H9 (cell line): ENCODE results near the gene CENPP. TPM values are rescaled to one million over a fixed set of nuclear protein-coding genes. Genes with fewer than 3 reads are reported as not detected.

Source experiments
- DNase-seq: peaks from one replicate; pipeline ENCODE4 v3.0.0-alpha.2; 2017
- H2AFZ ChIP-seq: one replicate; pipeline ENCODE4 v1.6.1; 2013; ENCODE audit warnings: mild to moderate bottlenecking, low read length, control low read depth, moderate library complexity
- H2AK5ac ChIP-seq: 2 replicates; pipeline ENCODE4 v1.6.1; 2013; ENCODE audit warnings: low read length, control low read depth, mixed read lengths; ENCODE audit not compliant: insufficient read length
- H2BK120ac ChIP-seq: one replicate; pipeline ENCODE4 v1.6.1; 2013; ENCODE audit warnings: low read depth, mild to moderate bottlenecking, low read length, control low read depth, inconsistent platforms; ENCODE audit not compliant: poor library complexity, severe bottlenecking
- H2BK12ac ChIP-seq: 2 replicates; pipeline ENCODE4 v1.6.1; 2013; ENCODE audit warnings: low read length, control low read depth, mixed read lengths, low read depth; ENCODE audit not compliant: insufficient read length
- H2BK15ac ChIP-seq: 2 replicates; pipeline ENCODE4 v1.6.1; 2013; ENCODE audit warnings: low read depth, low read length, control low read depth
- H2BK20ac ChIP-seq: one replicate; pipeline ENCODE4 v1.6.1; 2013; ENCODE audit warnings: low read depth, mild to moderate bottlenecking, low read length, control low read depth, inconsistent platforms; ENCODE audit not compliant: poor library complexity, severe bottlenecking
- H2BK5ac ChIP-seq: 2 replicates; pipeline ENCODE4 v1.6.1; 2013; ENCODE audit warnings: low read length, control low read depth, mixed read lengths; ENCODE audit not compliant: insufficient read length
- H3K14ac ChIP-seq: 2 replicates; pipeline ENCODE4 v1.6.1; 2013; ENCODE audit warnings: low read length, control low read depth; ENCODE audit not compliant: insufficient read depth
- H3K18ac ChIP-seq: 2 replicates; pipeline ENCODE4 v1.6.1; 2013; ENCODE audit warnings: low read depth, mild to moderate bottlenecking, mixed read lengths, low read length, control low read depth; ENCODE audit not compliant: insufficient read length
- H3K23ac ChIP-seq: 2 replicates; pipeline ENCODE4 v1.6.1; 2013; ENCODE audit warnings: low read length, control low read depth, mixed read lengths, low read depth; ENCODE audit not compliant: insufficient read length
- H3K23me2 ChIP-seq: 2 replicates; pipeline ENCODE4 v1.6.1; 2013; ENCODE audit warnings: low read depth, mild to moderate bottlenecking, mixed read lengths, low read length, control low read depth; ENCODE audit not compliant: insufficient read length, poor library complexity, severe bottlenecking
- H3K27ac ChIP-seq: 2 replicates; pipeline ENCODE4 v1.5.1; 2013; ENCODE audit warnings: low read length, control low read depth, mixed read lengths, low read depth; ENCODE audit not compliant: insufficient read length
- H3K27me3 ChIP-seq: 2 replicates; pipeline ENCODE4 v1.6.1; 2013; ENCODE audit warnings: low read length, control low read depth, inconsistent platforms; ENCODE audit not compliant: insufficient read depth
- H3K4ac ChIP-seq: 2 replicates; pipeline ENCODE4 v1.6.1; 2013; ENCODE audit warnings: low read depth, mild to moderate bottlenecking, control low read depth, inconsistent platforms, low read length, moderate library complexity
- H3K4me1 ChIP-seq: 2 replicates; pipeline ENCODE4 v1.6.1; 2013; ENCODE audit warnings: low read length, control low read depth, inconsistent platforms; ENCODE audit not compliant: insufficient read depth
- H3K4me2 ChIP-seq: 2 replicates; pipeline ENCODE4 v1.6.1; 2013; ENCODE audit warnings: low read length, control low read depth, mixed read lengths; ENCODE audit not compliant: insufficient read length, insufficient read depth
- H3K56ac ChIP-seq: 2 replicates; pipeline ENCODE4 v1.6.1; 2013; ENCODE audit warnings: low read depth, mild to moderate bottlenecking, mixed read lengths, low read length, control low read depth; ENCODE audit not compliant: insufficient read length
- H3K79me1 ChIP-seq: 2 replicates; pipeline ENCODE4 v1.6.1; 2013; ENCODE audit warnings: low read depth, mild to moderate bottlenecking, moderate library complexity, low read length, control low read depth, inconsistent platforms; ENCODE audit not compliant: insufficient read depth, poor library complexity, severe bottlenecking
- H3K79me2 ChIP-seq: 2 replicates; pipeline ENCODE4 v1.6.1; 2013; ENCODE audit warnings: low read length, control low read depth, inconsistent platforms; ENCODE audit not compliant: insufficient read depth
- H3K9ac ChIP-seq: 2 replicates; pipeline ENCODE4 v1.6.1; 2013; ENCODE audit warnings: low read length, control low read depth, mixed read lengths; ENCODE audit not compliant: insufficient read length; ENCODE audit errors: extremely low read depth
- H3K9me3 ChIP-seq: one replicate; pipeline ENCODE4 v1.6.1; 2013; ENCODE audit warnings: low read depth, low read length, inconsistent platforms; ENCODE audit not compliant: control insufficient read depth
- H3T11ph ChIP-seq: one replicate; pipeline ENCODE4 v1.6.1; 2013; ENCODE audit warnings: mild to moderate bottlenecking, low read length, control low read depth, inconsistent platforms
- H4K20me1 ChIP-seq: one replicate; pipeline ENCODE4 v1.6.1; 2013; ENCODE audit not compliant: control insufficient read depth, insufficient read length, insufficient read depth
- H4K5ac ChIP-seq: 2 replicates; pipeline ENCODE4 v1.6.1; 2013; ENCODE audit warnings: low read depth, mild to moderate bottlenecking, mixed read lengths, low read length, control low read depth; ENCODE audit not compliant: insufficient read length
- H4K8ac ChIP-seq: replicated peaks from 2 replicates; pipeline ENCODE4 v1.6.1; 2013; ENCODE audit warnings: low read length, control low read depth, mixed read lengths, low read depth; ENCODE audit not compliant: insufficient read length
- H4K91ac ChIP-seq: 2 replicates; pipeline ENCODE4 v1.6.1; 2013; ENCODE audit warnings: low read depth, mild to moderate bottlenecking, moderate library complexity, mixed read lengths, low read length, control low read depth; ENCODE audit not compliant: insufficient read length
- H3K27ac Mint-ChIP-seq, 3 experiments: 2 replicates in 2 of 3; 3 replicates in 1 of 3; pipeline ENCODE4 v1.8.0; 2020 to 2021; ENCODE audit warnings: mixed read lengths in 3 of 3, mild to moderate bottlenecking in 1 of 3, moderate library complexity in 1 of 3
- H3K27me3 Mint-ChIP-seq: 2 replicates; pipeline ENCODE4 v1.8.0; 2021; ENCODE audit warnings: low read depth, mild to moderate bottlenecking, moderate library complexity, mixed read lengths
- H3K36me3 Mint-ChIP-seq, 3 experiments: 2 replicates in 2 of 3; 3 replicates in 1 of 3; pipeline ENCODE4 v1.8.0; 2020 to 2021; ENCODE audit warnings: low read depth in 3 of 3, mixed read lengths in 3 of 3; ENCODE audit not compliant: insufficient read depth in 1 of 3
- H3K4me1 Mint-ChIP-seq, 2 experiments: 2 replicates each; pipeline ENCODE4 v1.8.0; 2020; ENCODE audit warnings: mixed read lengths in 2 of 2
- H3K4me3 Mint-ChIP-seq, 2 experiments: 2 replicates in 1 of 2; 3 replicates in 1 of 2; pipeline ENCODE4 v1.8.0; 2020 to 2021; ENCODE audit warnings: mild to moderate bottlenecking in 2 of 2, mixed read lengths in 2 of 2, moderate library complexity in 1 of 2
- H3K9me3 Mint-ChIP-seq, 2 experiments: 2 replicates in 1 of 2; 3 replicates in 1 of 2; pipeline ENCODE4 v1.8.0; 2020; ENCODE audit warnings: mild to moderate bottlenecking in 2 of 2, mixed read lengths in 2 of 2, moderate library complexity in 1 of 2
- WGBS: extraction: QIAGEN DNeasy Blood & Tissue Kit; methylation state at CpG from one replicate; pipeline ENCODE4 v1.1.7; 2013; ENCODE audit warnings: missing lambda C conversion rate, low lambda C conversion rate, mixed read lengths; ENCODE audit not compliant: insufficient read length; ENCODE audit errors: extremely low coverage; 5-methylcytosine and 5-hydroxymethylcytosine counted together
- total RNA-seq: library from RNA; stranded (reverse); gene quantifications from 2 replicates; pipeline ENCODE4 v1.2.1, GENCODE V29; 2021
- TF ChIP-seq, protein P1 (sequence below): fragments of 200-600 bp; sonication (generic); conservative IDR thresholded peaks from 3 replicates; pipeline ENCODE4 v1.8.0; 2021; ENCODE audit warnings: antibody characterized with exemption, mild to moderate bottlenecking

CENPP gene
- total RNA-seq, 1 experiment from 2014 or later, result 9.1 TPM

DNA sequence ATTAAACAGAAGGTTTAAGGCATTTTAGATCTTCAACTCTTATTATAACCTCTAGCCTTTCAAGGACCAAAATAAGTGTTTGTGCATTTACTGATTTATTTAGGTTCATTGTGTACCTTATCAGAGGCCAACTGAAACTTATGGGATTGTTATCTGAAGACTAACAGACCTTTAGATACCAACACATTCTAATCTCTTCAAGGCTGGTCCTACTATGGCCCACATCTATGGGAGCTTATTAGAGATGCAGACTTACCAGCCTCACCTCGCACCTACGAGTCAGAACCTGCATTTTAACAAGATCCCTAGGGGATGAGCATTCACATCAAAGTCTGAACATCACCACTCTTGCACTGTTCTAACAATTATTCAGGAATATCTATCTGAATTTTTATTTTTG is 34.2 kb upstream of the CENPP start:
- H2BK12ac ChIP-seq, result no peak overlapping the region
- H3K56ac ChIP-seq, result no peak overlapping the region
- H2BK120ac ChIP-seq, result no peak overlapping the region
- no peak overlapping the region for H3K9ac ChIP-seq
- H2BK5ac ChIP-seq, result no peak overlapping the region
- no peaks in the 10 kb centered on the region for H3K9me3 Mint-ChIP-seq
- peaks cover 22 to 61% (median 47%) of the 10 kb centered on the region in 3 experiments; a peak in 6 of 7 replicates for H3K36me3 Mint-ChIP-seq
- H3K27me3 Mint-ChIP-seq, result no peaks in the 10 kb centered on the region
- H3K4ac ChIP-seq, result no peak overlapping the region
- H2AK5ac ChIP-seq, result no peak overlapping the region
- no peak overlapping the region for H4K91ac ChIP-seq
- no peaks in the 10 kb centered on the region for H3K4me1 ChIP-seq
- no CpG with 5 or more reads among the region's 2 CpGs for WGBS
- H3K4me1 Mint-ChIP-seq, result peaks cover 15 to 17% of the 10 kb centered on the region in 2 experiments
- no peaks in the 10 kb centered on the region for H3K79me1 ChIP-seq
- peaks cover 18% of the 10 kb centered on the region; the same call in 1 of the 2 replicates for H3K79me2 ChIP-seq
- no peak overlapping the region for H4K5ac ChIP-seq
- H2BK15ac ChIP-seq, result no peak overlapping the region
- no peak for DNase-seq
- peak overlapping the region; percentile 95 to 98; a peak in 3 of 5 replicates for H3K4me3 Mint-ChIP-seq
- H3K18ac ChIP-seq, result no peak overlapping the region
- peak overlapping the region; percentile 89 for H3K4me2 ChIP-seq
- H2AFZ ChIP-seq, result no peak overlapping the region
- H3K9me3 ChIP-seq, result no peaks in the 10 kb centered on the region
- H2BK20ac ChIP-seq, result no peak overlapping the region
- no peak overlapping the region for H3K27ac Mint-ChIP-seq
- H3K27me3 ChIP-seq, result no peaks in the 10 kb centered on the region
- H3K23me2 ChIP-seq, result no peaks in the 10 kb centered on the region
- H3K27ac ChIP-seq, result no peak overlapping the region
- TF ChIP-seq, protein P1, sequence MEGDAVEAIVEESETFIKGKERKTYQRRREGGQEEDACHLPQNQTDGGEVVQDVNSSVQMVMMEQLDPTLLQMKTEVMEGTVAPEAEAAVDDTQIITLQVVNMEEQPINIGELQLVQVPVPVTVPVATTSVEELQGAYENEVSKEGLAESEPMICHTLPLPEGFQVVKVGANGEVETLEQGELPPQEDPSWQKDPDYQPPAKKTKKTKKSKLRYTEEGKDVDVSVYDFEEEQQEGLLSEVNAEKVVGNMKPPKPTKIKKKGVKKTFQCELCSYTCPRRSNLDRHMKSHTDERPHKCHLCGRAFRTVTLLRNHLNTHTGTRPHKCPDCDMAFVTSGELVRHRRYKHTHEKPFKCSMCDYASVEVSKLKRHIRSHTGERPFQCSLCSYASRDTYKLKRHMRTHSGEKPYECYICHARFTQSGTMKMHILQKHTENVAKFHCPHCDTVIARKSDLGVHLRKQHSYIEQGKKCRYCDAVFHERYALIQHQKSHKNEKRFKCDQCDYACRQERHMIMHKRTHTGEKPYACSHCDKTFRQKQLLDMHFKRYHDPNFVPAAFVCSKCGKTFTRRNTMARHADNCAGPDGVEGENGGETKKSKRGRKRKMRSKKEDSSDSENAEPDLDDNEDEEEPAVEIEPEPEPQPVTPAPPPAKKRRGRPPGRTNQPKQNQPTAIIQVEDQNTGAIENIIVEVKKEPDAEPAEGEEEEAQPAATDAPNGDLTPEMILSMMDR, result no peak
- no peak overlapping the region for H3T11ph ChIP-seq
- H3K23ac ChIP-seq, result no peak overlapping the region
- no peak overlapping the region for H4K8ac ChIP-seq
- no peaks in the 10 kb centered on the region for H4K20me1 ChIP-seq
- H3K14ac ChIP-seq, result no peak overlapping the region
